Breast epithelium (tissue), 3 donors: ENCODE data around the gene ELMO3.

Experiments used
- POLR2A ChIP-seq: fragments of 450-650 bp; IDR thresholded peaks from one replicate; pipeline ENCODE4 v1.6.1; 2016; ENCODE audit warnings: antibody characterized with exemption, mild to moderate bottlenecking, moderate library complexity
- POLR2AphosphoS5 ChIP-seq, 3 donors: sonication (generic); formaldehyde crosslinking; IDR thresholded peaks; one replicate each; pipeline ENCODE4 v1.6.1; 2017; ENCODE audit warnings: antibody characterized with exemption in 3 of 3
- TF ChIP-seq, protein P1 (sequence below), 3 donors: fragments of 450-650 bp; IDR thresholded peaks; one replicate each; pipeline ENCODE4 v1.5.1; 2016 to 2017; ENCODE audit warnings: antibody characterized with exemption in 3 of 3, mild to moderate bottlenecking in 3 of 3, moderate library complexity in 3 of 3

GRCh38 chr16:67207249-67208091 lies 8.5 kb downstream of the ELMO3 start:
- TF ChIP-seq, protein P1, sequence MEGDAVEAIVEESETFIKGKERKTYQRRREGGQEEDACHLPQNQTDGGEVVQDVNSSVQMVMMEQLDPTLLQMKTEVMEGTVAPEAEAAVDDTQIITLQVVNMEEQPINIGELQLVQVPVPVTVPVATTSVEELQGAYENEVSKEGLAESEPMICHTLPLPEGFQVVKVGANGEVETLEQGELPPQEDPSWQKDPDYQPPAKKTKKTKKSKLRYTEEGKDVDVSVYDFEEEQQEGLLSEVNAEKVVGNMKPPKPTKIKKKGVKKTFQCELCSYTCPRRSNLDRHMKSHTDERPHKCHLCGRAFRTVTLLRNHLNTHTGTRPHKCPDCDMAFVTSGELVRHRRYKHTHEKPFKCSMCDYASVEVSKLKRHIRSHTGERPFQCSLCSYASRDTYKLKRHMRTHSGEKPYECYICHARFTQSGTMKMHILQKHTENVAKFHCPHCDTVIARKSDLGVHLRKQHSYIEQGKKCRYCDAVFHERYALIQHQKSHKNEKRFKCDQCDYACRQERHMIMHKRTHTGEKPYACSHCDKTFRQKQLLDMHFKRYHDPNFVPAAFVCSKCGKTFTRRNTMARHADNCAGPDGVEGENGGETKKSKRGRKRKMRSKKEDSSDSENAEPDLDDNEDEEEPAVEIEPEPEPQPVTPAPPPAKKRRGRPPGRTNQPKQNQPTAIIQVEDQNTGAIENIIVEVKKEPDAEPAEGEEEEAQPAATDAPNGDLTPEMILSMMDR (IDR thresholded peaks at IDR 0.05): no peak
- TF ChIP-seq POLR2A: no peak
- no peak for TF ChIP-seq POLR2AphosphoS5 (IDR thresholded peaks at IDR 0.05)
